Pons (tissue), 1 donor: ENCODE data around the gene FSTL4.

Experiments used
- DNase-seq: peaks from one replicate; pipeline ENCODE4 v3.0.0-alpha.2; 2016; ENCODE audit warnings: low spot score

The FSTL4 gene

DNA sequence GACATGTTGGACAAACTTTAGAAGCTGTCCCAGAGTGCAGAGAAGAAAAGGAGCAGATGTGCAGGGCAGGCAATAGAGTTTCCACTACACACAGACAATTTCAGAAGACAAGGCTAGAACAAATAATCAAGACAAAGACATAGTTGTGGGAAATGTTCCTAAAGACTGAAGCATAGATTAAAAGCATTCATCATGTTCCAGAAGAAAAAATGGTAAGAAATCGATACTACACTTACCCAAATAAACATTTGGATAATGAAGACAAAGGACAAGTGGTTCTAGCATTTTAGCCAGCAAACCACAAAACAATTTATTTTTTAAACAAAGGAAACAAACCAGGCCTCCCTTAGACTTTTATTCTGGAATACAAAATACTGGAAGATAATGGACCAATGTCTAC lies 97.9 kb downstream of the FSTL4 start:
- no peak for DNase-seq

GRCh38 chr5:133512896-133513295 lies 99.4 kb downstream of the FSTL4 start:
- DNase-seq: no peak

DNA sequence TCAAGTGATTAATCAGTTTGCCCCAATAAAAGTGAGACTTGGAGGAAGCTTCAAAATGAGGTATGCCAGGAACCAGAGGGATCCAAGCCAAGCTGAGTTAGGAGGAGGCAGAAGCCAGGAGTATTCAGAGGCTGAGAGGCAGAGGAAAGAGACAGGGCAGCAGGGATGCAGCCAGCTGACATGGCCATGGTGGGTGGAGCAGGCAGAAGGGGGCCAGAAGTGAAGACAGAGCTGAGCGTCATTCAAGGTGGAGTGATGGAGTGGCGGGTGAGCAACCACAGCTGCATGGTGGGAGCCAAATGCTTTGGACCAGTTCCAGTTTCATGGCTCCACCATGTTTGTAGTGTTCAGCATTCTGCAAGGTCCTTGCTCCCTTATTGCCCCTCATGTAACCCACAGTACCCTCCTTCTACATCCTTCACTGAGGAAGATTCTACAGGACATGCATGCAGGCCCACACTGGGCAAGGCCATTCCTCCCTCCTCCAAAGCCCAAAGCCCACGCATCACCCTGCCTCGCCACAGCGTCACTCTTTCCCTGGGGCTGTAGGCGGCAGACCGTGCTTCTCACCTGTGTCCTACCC lies 100.6 kb downstream of the FSTL4 start:
- no peak for DNase-seq

DNA sequence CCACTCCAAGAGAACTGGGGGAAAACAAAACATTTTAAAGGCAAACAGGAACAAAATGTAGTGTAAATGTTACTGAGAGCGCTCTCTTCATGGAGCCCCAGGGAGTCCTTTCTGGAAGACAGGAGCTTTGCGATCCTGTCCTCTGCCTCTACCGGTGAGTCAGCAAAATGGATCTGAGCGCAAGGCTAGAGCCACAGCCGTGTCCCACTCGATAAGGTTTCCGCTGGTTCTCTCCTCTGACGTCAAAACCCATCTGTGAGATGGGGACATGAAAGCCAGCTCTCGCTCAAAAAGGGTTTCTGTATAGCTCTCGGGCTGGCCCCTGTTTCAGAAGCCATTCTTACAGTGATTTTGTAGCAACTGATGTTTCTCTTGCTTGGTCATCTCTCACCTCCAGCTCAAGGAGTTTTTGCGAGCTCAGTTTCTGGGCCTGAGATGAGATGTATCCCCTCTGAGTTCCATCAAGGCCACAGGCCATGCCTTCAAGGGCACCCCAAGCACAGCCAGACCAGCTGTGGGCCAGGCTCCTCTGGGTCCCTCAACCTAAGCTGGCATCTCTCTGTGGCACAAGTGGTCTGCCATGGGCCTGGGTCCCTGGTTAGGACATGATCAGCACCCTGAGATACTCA lies 101.6 kb downstream of the FSTL4 start:
- no peak for DNase-seq

- DNase-seq: no peak
Observed at GRCh38 chr5:133509742-133510079, 102.6 kb downstream of the FSTL4 start.

DNA sequence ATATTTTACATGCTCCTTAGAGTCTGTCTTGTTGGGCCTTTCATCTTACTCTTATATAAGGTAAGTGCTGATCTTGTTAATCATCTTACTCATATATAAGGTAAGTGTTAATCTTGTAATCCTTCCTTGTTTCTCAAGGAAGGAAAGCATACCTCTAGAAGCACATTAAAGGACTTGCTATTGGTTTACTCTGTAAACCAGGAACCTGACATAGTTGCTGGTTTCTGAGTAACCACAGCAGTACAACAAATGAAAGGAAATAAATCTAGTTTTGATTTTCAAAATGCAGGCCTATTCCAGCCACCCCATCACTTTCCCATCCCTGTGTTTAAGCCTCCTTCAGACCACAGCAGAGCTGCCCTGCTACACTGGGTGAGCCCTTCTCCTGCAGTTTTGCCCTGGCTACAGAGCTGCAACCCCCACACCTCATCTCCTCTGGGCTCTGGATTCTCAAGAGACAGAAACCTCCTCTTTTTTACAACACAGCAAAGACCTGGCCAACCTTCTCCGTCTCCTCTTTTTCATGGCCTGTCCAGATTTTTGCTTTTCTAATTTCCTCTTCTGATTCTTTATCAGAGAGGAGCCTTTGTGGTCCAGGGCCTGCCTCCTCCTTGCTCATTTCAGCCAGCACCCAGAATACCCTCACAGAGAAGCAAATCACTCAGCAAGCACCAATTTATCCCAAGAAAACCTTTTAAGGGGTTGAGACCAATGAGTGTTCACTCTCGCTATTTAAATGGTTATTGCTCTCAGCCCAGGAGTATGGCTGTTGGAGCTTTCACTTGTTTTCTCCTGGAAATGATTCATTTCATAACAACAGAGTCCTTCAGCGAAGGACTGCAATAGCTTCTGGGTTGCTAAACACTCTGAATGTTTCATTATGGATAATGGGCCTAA lies 103.2 kb downstream of the FSTL4 start:
- DNase-seq: no peak

DNA sequence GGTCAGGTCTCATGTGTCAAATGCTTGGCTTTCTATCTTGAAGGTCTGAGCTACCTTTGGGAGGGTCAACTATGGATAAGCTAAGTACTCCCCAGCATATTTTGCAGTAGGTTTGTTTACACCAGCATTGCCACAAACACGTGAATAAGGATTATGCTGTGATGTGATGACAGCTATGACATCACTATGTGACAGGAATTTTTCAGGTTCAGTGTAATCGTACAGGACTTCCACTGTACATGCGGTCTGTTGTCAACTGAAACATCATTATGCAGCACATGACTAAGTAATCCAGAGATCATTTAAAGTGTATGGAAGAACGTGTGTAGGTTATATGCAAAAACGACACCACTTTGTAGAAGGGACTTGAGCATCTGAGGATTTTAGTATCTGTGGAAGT lies 104.0 kb downstream of the FSTL4 start:
- DNase-seq: no peak

GRCh38 chr5:133506181-133506580 lies 106.2 kb downstream of the FSTL4 start:
- DNase-seq: no peak

GRCh38 chr5:133503511-133503910 lies 108.8 kb downstream of the FSTL4 start:
- DNase-seq: no peak

- no peak for DNase-seq
Observed at GRCh38 chr5:133499895-133500294, 112.4 kb downstream of the FSTL4 start.

- DNase-seq: no peak
Observed at GRCh38 chr5:133497608-133498348, 114.6 kb downstream of the FSTL4 start.

- no peak for DNase-seq
Observed at GRCh38 chr5:133496631-133497030, 115.7 kb downstream of the FSTL4 start.

- DNase-seq: no peak
Observed at GRCh38 chr5:133494923-133495246, 117.5 kb downstream of the FSTL4 start.

GRCh38 chr5:133494232-133494922 lies 118.0 kb downstream of the FSTL4 start:
- DNase-seq: no peak

GRCh38 chr5:133489632-133490031 lies 122.7 kb downstream of the FSTL4 start:
- no peak for DNase-seq

- DNase-seq: no peak
Observed at GRCh38 chr5:133487093-133487492, 125.2 kb downstream of the FSTL4 start.

DNA sequence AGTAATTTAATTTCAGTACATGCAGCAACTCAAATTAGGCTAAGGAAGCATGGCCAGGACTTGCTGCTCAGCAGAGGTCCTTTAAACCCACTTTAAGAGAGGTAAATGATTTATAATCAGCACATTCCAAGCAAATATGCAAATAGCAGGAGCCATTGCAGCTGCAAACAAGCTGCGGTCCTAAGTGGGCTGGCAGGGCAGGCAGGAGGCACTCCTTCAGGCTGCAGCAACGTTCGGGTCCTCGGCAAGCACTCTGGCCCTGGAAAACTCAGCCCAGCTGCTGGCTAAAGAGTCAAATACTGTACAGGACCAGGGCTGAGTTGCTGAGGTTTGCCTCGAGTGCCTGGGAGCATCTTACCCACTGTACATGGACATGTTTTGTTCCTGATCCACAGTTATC lies 126.9 kb downstream of the FSTL4 start:
- DNase-seq: no peak

DNA sequence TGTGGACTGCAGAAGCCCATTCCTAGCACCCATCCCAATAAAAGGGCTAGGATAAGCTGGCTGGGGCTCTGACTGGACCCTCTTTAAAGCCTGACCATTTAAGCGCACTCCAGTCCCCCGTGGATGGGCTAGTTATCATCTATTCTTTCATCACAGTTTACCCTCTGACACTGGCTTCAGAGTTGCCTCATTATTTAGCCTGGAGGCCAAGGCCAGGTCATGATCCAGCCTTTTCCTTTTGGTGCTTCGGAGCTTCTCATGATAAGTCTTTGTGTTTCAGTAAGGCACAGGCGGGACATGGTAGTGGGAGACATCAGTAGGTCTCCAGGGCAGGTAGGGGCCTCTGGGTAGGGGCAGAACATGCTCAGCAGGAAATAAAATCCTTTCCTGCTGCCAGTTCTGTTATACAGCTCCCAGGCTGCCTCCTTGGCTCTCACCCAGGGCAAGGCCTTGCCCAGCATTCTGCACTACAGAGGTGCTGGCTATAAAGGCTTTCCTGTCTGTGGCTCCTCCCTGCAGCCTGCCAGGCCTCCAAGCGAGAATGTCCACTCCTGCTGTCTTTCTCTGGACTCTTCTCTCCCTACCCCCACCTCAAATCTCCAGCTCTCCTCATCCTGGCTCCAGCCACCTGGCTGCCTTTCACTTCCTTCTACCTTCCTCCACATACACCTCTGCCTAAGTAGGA lies 128.8 kb downstream of the FSTL4 start:
- DNase-seq: no peak

DNA sequence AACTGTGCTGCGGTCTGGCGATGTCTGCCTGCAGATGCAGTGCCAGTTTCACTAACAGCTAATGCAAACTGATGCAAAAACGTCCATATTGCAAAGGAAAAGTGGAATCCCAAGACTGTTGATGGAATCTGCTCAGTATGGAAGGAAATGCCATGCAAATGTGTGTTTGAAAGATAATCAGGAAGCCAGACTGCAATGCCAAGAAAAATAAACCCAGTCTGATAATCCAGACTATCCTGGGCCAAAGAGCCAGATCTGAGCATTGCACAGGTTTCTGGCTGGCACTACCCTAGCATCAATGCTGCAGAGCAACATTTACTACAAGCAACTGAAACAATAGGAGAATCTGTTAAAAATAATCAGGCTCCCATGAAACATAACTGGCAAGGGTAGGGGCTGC lies 130.3 kb downstream of the FSTL4 start:
- no peak for DNase-seq

GRCh38 chr5:133480866-133481265 lies 131.5 kb downstream of the FSTL4 start:
- DNase-seq: no peak

- no peak for DNase-seq
Observed at GRCh38 chr5:133480366-133480765, 132.0 kb downstream of the FSTL4 start.
